Upper lobe of left lung (tissue), 4 donors: ENCODE measurements around the gene DROSHA.

Experiments
- CTCF ChIP-seq, 6 experiments: fragments of 450-650 bp in 4 of 6; fragments of 200-600 bp in 2 of 6; sonication (generic) in 2 of 6; IDR thresholded peaks; one replicate each; pipeline ENCODE4 v1.5.1; 2016 to 2019; ENCODE audit warnings: antibody characterized with exemption in 6 of 6
- POLR2A ChIP-seq, 4 donors: fragments of 450-650 bp; IDR thresholded peaks; one replicate each; pipeline ENCODE4 v1.5.1; 2016 to 2017; ENCODE audit warnings: antibody characterized with exemption in 4 of 4, mild to moderate bottlenecking in 2 of 4
- POLR2AphosphoS5 ChIP-seq, 2 donors: sonication (generic); formaldehyde crosslinking; IDR thresholded peaks; one replicate each; pipeline ENCODE4 v1.5.1; 2017; ENCODE audit warnings: antibody characterized with exemption in 2 of 2

GRCh38 chr5:31556461-31556860 lies 24.6 kb upstream of the DROSHA start:
- TF ChIP-seq POLR2AphosphoS5 (IDR thresholded peaks at IDR 0.05) (no peak), POLR2A (IDR thresholded peaks at IDR 0.05) (no peak), CTCF (IDR thresholded peaks at IDR 0.05) (no peak)
